Gastrocnemius medialis (tissue), 4 donors: ENCODE measurements around the gene RDH13.
"Not testable (repeated sequence)": the region's sequence is repeated elsewhere in the genome, so short reads cannot be mapped to it uniquely, and the experiment has no call there.

Source experiments
- CTCF ChIP-seq, 5 experiments: fragments of 450-650 bp in 3 of 5; fragments of 200-600 bp in 2 of 5; sonication (generic) in 2 of 5; IDR thresholded peaks in 4 of 5; conservative IDR thresholded peaks in 1 of 5; 1 replicate in 4 of 5; 2 replicates in 1 of 5; pipeline ENCODE4 v1.5.1; 2016 to 2019; ENCODE audit warnings: antibody characterized with exemption in 5 of 5, mild to moderate bottlenecking in 3 of 5, moderate library complexity in 3 of 5
- POLR2A ChIP-seq, 2 donors: fragments of 450-650 bp; IDR thresholded peaks; one replicate each; pipeline ENCODE4 v1.6.1; 2017; ENCODE audit warnings: antibody characterized with exemption in 2 of 2, mild to moderate bottlenecking in 2 of 2, moderate library complexity in 2 of 2

GRCh38 chr19:55027140-55027471, 35.8 kb downstream of the RDH13 start:
- not testable (repeated sequence) for TF ChIP-seq CTCF (IDR thresholded peaks at IDR 0.05 in 4 of 5, conservative IDR thresholded peaks at IDR 0.05 in 1 of 5); POLR2A (IDR thresholded peaks at IDR 0.05)
